Panc1 (cell line): ENCODE measurements around the gene MEP1A. TPM values are rescaled to one million over a fixed set of nuclear protein-coding genes. Genes with fewer than 3 reads are reported as not detected.

Experiments used
- ATAC-seq: fragments of 200-7000 bp; cut with Tn5 transposase; 2 replicates; pipeline ENCODE4 v1.9.1; 2020; ENCODE audit warnings: mild to moderate bottlenecking, moderate library complexity
- BruUV-seq: library from RNA; stranded (reverse); fragments of 400-500 nt; replicated peaks from 2 replicates; lab custom pipeline; 2021; lab: Mats Ljungman, UMichigan
- CTCF ChIA-PET: fragments of 300-600 bp; sonication (Branson Sonifier 250); formaldehyde crosslinking; loops from one replicate; lab custom pipeline; 2022; ENCODE audit warnings: antibody characterized with exemption; lab: Charles Lee
- POLR2A ChIA-PET: fragments of 300-600 bp; sonication (Branson Sonifier 250); formaldehyde crosslinking; loops from one replicate; lab custom pipeline; 2022; ENCODE audit warnings: antibody characterized with exemption; lab: Charles Lee
- DNase-seq: peaks from one replicate; pipeline ENCODE4 v3.0.0-alpha.2; 2010; ENCODE audit warnings: low read depth, low spot score
- H3K27ac ChIP-seq: 2 replicates; pipeline ENCODE4 v1.5.1; 2011; ENCODE audit warnings: mild to moderate bottlenecking, low read length, inconsistent platforms
- H3K27me3 ChIP-seq: fragments of 200-500 bp; sonication (Bioruptor generic); 2 replicates; pipeline ENCODE4 v1.6.0; 2014; ENCODE audit warnings: low read length, inconsistent platforms; ENCODE audit not compliant: control insufficient read depth, insufficient read depth
- H3K36me3 ChIP-seq: fragments of 200-500 bp; sonication (Bioruptor generic); 2 replicates; pipeline ENCODE4 v1.5.1; 2014; ENCODE audit warnings: inconsistent platforms, mild to moderate bottlenecking, low read length, moderate library complexity; ENCODE audit not compliant: control insufficient read depth, insufficient read depth
- H3K4me1 ChIP-seq: 2 replicates; pipeline ENCODE4 v1.5.1; 2011; ENCODE audit warnings: inconsistent platforms, mild to moderate bottlenecking, low read length, moderate library complexity; ENCODE audit not compliant: control insufficient read depth, insufficient read depth
- H3K4me3 ChIP-seq, 2 experiments: 2 replicates each; pipeline ENCODE4 v1.5.1; 2011 to 2012; ENCODE audit warnings: low read depth in 2 of 2, low read length in 2 of 2, mild to moderate bottlenecking in 2 of 2, inconsistent platforms in 1 of 2, moderate library complexity in 1 of 2
- H3K9me3 ChIP-seq: fragments of 200-500 bp; sonication (Bioruptor generic); 2 replicates; pipeline ENCODE4 v1.5.1; 2014; ENCODE audit warnings: low read depth, mild to moderate bottlenecking, inconsistent platforms, low read length, moderate library complexity; ENCODE audit not compliant: control insufficient read depth, insufficient read depth
- POLR2AphosphoS5 ChIP-seq: IDR thresholded peaks from 2 replicates; pipeline ENCODE4 v1.6.1; 2012; ENCODE audit warnings: mild to moderate bottlenecking, low read depth, low read length, moderate library complexity
- SIN3A ChIP-seq: IDR thresholded peaks from 2 replicates; pipeline ENCODE4 v1.6.1; 2012; ENCODE audit warnings: low read depth, mild to moderate bottlenecking, low read length, moderate library complexity, borderline replicate concordance; ENCODE audit not compliant: insufficient read depth
- TCF7L2 ChIP-seq: IDR thresholded peaks from 2 replicates; pipeline ENCODE4 v1.6.1; 2011; ENCODE audit warnings: mild to moderate bottlenecking, low read depth, low read length, inconsistent platforms
- in situ Hi-C: cut with HindIII; loops from 2 replicates; pipeline ENCODE4 v1.10.0; 2016; ENCODE audit warnings: low sequenced_read_pairs, low pct_unique_long_range_greater_than_20kb
- intact Hi-C: fragments of 100-400 bp; cut with micrococcal nuclease; formaldehyde crosslinking; loops from one replicate; pipeline ENCODE4 v1.10.0; 2022; ENCODE audit not compliant: unreplicated experiment
- total RNA-seq: library from RNA; stranded (reverse); gene quantifications from one replicate; pipeline ENCODE4 v1.2.1, GENCODE V29; 2021; ENCODE audit not compliant: unreplicated experiment
- TF ChIP-seq, protein P1 (sequence below): fragments of 450-650 bp; IDR thresholded peaks from 2 replicates; pipeline ENCODE4 v1.5.1; 2017; ENCODE audit warnings: mild to moderate bottlenecking
- TF ChIP-seq, protein P2 (sequence below), 2 experiments: IDR thresholded peaks; 2 replicates each; pipeline ENCODE4 v1.6.1; 2011 to 2012; ENCODE audit warnings: low read depth in 2 of 2, control low read depth in 1 of 2, low read length in 1 of 2, mild to moderate bottlenecking in 1 of 2, moderate library complexity in 1 of 2; ENCODE audit not compliant: insufficient read depth in 1 of 2

The MEP1A gene
- total RNA-seq, 1 experiment from 2014 or later, result not detected

DNA sequence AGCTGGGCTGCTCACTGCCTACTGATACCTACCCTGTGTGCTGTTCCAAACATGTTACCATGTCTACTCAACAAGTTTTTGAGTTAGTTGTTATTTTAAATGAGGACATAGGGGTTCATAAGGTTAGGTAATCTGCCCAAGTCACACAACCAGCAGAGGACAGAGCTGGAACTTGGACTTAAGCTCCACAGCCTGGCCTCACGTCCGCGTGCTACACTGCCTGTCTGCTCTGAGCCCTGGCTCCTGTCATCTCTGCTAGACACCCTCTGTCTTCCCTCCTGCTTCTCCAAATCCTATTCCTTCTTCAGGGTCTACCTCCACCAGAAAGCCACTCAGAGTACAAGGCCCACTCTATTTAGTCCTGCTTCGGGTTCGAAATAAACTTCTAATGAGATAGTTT lies 28.2 kb upstream of the MEP1A start:
- no peaks in the 10 kb centered on the region for H3K9me3 ChIP-seq
- H3K36me3 ChIP-seq, result no peaks in the 10 kb centered on the region
- no peak for DNase-seq
- no peak overlapping the region for H3K27ac ChIP-seq
- CTCF ChIA-PET, result no interaction called here
- no peak overlapping the region for H3K4me3 ChIP-seq
- TF ChIP-seq POLR2AphosphoS5 (no peak), SIN3A (no peak), TCF7L2 (no peak)
- TF ChIP-seq, protein P1, sequence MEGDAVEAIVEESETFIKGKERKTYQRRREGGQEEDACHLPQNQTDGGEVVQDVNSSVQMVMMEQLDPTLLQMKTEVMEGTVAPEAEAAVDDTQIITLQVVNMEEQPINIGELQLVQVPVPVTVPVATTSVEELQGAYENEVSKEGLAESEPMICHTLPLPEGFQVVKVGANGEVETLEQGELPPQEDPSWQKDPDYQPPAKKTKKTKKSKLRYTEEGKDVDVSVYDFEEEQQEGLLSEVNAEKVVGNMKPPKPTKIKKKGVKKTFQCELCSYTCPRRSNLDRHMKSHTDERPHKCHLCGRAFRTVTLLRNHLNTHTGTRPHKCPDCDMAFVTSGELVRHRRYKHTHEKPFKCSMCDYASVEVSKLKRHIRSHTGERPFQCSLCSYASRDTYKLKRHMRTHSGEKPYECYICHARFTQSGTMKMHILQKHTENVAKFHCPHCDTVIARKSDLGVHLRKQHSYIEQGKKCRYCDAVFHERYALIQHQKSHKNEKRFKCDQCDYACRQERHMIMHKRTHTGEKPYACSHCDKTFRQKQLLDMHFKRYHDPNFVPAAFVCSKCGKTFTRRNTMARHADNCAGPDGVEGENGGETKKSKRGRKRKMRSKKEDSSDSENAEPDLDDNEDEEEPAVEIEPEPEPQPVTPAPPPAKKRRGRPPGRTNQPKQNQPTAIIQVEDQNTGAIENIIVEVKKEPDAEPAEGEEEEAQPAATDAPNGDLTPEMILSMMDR, result no peak
- TF ChIP-seq, protein P2, sequence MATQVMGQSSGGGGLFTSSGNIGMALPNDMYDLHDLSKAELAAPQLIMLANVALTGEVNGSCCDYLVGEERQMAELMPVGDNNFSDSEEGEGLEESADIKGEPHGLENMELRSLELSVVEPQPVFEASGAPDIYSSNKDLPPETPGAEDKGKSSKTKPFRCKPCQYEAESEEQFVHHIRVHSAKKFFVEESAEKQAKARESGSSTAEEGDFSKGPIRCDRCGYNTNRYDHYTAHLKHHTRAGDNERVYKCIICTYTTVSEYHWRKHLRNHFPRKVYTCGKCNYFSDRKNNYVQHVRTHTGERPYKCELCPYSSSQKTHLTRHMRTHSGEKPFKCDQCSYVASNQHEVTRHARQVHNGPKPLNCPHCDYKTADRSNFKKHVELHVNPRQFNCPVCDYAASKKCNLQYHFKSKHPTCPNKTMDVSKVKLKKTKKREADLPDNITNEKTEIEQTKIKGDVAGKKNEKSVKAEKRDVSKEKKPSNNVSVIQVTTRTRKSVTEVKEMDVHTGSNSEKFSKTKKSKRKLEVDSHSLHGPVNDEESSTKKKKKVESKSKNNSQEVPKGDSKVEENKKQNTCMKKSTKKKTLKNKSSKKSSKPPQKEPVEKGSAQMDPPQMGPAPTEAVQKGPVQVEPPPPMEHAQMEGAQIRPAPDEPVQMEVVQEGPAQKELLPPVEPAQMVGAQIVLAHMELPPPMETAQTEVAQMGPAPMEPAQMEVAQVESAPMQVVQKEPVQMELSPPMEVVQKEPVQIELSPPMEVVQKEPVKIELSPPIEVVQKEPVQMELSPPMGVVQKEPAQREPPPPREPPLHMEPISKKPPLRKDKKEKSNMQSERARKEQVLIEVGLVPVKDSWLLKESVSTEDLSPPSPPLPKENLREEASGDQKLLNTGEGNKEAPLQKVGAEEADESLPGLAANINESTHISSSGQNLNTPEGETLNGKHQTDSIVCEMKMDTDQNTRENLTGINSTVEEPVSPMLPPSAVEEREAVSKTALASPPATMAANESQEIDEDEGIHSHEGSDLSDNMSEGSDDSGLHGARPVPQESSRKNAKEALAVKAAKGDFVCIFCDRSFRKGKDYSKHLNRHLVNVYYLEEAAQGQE (IDR thresholded peaks at IDR 0.05; ENCODE audit: insufficient read depth in 1 of 2, low read depth in 2 of 2, low read length in 1 of 2), result no peak
- POLR2A ChIA-PET, result no interaction called here
- in situ Hi-C loops, result no loop called here
- intact Hi-C loops, result no loop called here
- no peaks in the 10 kb centered on the region for H3K4me1 ChIP-seq
- BruUV-seq, result no TSS peak
- H3K27me3 ChIP-seq, result no peaks in the 10 kb centered on the region
- no peak for ATAC-seq

DNA sequence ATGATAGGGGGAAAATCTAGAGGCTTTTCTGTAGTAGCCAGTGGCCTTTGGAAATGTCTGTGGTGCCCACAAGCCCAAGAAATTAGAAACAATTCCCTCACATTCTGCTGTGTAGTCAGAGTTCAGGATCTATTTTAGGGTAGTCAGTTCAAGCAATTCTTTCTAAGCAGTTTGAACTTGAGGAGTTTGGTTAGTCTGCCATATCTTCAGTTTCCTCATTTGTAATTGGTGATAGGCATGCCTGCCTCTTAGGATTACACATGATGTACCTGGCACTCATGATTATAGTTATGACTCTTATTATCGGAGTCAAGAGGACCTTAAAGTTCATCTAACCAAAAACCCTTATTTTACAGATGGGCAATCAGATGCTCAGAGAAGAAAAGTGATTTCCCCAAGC lies 21.2 kb upstream of the MEP1A start:
- no peaks in the 10 kb centered on the region for H3K9me3 ChIP-seq
- H3K27ac ChIP-seq, result no peak overlapping the region
- no peaks in the 10 kb centered on the region for H3K27me3 ChIP-seq
- H3K36me3 ChIP-seq, result no peaks in the 10 kb centered on the region
- intact Hi-C loops (no loop called here), in situ Hi-C loops (no loop called here)
- ATAC-seq, result no peak
- ChIA-PET CTCF (no interaction called here), POLR2A (no interaction called here)
- no peak overlapping the region for H3K4me3 ChIP-seq
- H3K4me1 ChIP-seq, result no peaks in the 10 kb centered on the region
- no TSS peak for BruUV-seq
- no peak for DNase-seq
- TF ChIP-seq, protein P2 (IDR thresholded peaks at IDR 0.05; ENCODE audit: insufficient read depth in 1 of 2, low read depth in 2 of 2, low read length in 1 of 2), result no peak
- TF ChIP-seq POLR2AphosphoS5 (no peak), SIN3A (no peak), TCF7L2 (no peak)
- TF ChIP-seq, protein P1, result no peak
